Progenitor cell of endocrine pancreas (in vitro differentiated cells): ENCODE measurements around the gene MTHFS. TPM values are rescaled to one million over a fixed set of nuclear protein-coding genes. Genes with fewer than 3 reads are reported as not detected.
A peak's percentile ranks its signal among the peaks of the same experiment; 100 is the strongest.

Experiments
- DNase-seq: peaks from one replicate; pipeline ENCODE4 v3.0.0; 2021; ENCODE audit warnings: low spot score; ENCODE audit not compliant: unreplicated experiment
- H3K27ac Mint-ChIP-seq: 2 replicates; pipeline ENCODE4 v1.8.0; 2021; ENCODE audit warnings: mild to moderate bottlenecking, moderate library complexity, mixed read lengths
- H3K27me3 Mint-ChIP-seq: 2 replicates; pipeline ENCODE4 v1.8.0; 2021; ENCODE audit warnings: mixed read lengths
- H3K36me3 Mint-ChIP-seq: 2 replicates; pipeline ENCODE4 v1.8.0; 2022; ENCODE audit warnings: mixed read lengths; ENCODE audit not compliant: insufficient read depth
- H3K4me1 Mint-ChIP-seq: 2 replicates; pipeline ENCODE4 v1.8.0; 2021; ENCODE audit warnings: low read depth, mixed read lengths
- H3K4me3 Mint-ChIP-seq: 2 replicates; pipeline ENCODE4 v1.8.0; 2021; ENCODE audit warnings: low read depth, mild to moderate bottlenecking, moderate library complexity, mixed read lengths
- H3K9me3 Mint-ChIP-seq: 2 replicates; pipeline ENCODE4 v1.8.0; 2021; ENCODE audit warnings: low read depth, mixed read lengths
- CTCF ChIP-seq: fragments of 200-600 bp; sonication (generic); IDR thresholded peaks from one replicate; pipeline ENCODE4 v1.5.0; 2021; ENCODE audit warnings: antibody characterized with exemption, mild to moderate bottlenecking; ENCODE audit not compliant: unreplicated experiment
- total RNA-seq: library from RNA; stranded (reverse); gene quantifications from 2 replicates; pipeline ENCODE4 v1.2.1, GENCODE V29; 2021

MTHFS gene
- total RNA-seq, 1 donor from 2014 or later: 33.6 TPM

GRCh38 chr15:79849789-79850188, 47.0 kb downstream of the MTHFS start:
- Mint-ChIP-seq H3K36me3 (peaks cover 18% of the 10 kb centered on the region), H3K9me3 (no peaks in the 10 kb centered on the region), H3K27me3 (no peaks in the 10 kb centered on the region), H3K4me3 (no peak overlapping the region), H3K4me1 (peaks cover 15% of the 10 kb centered on the region), H3K27ac (no peak overlapping the region)
- no peak for DNase-seq
- peak; percentile 65 for TF ChIP-seq CTCF

GRCh38 chr15:79846539-79846938, 50.3 kb downstream of the MTHFS start:
- TF ChIP-seq CTCF: no peak
- peaks cover 10% of the 10 kb centered on the region for H3K4me1 Mint-ChIP-seq
- peaks cover 28% of the 10 kb centered on the region for H3K36me3 Mint-ChIP-seq
- H3K27ac Mint-ChIP-seq: no peak overlapping the region
- no peak overlapping the region for H3K4me3 Mint-ChIP-seq
- no peaks in the 10 kb centered on the region for H3K27me3 Mint-ChIP-seq
- no peaks in the 10 kb centered on the region for H3K9me3 Mint-ChIP-seq
- DNase-seq: no peak

GRCh38 chr15:79844221-79844620, 52.6 kb downstream of the MTHFS start:
- Mint-ChIP-seq H3K36me3 (peaks cover 29% of the 10 kb centered on the region), H3K27me3 (no peaks in the 10 kb centered on the region), H3K9me3 (no peaks in the 10 kb centered on the region), H3K27ac (no peak overlapping the region), H3K4me3 (no peak overlapping the region), H3K4me1 (peaks cover 1% of the 10 kb centered on the region)
- no peak for TF ChIP-seq CTCF
- DNase-seq: no peak

- Mint-ChIP-seq H3K4me1 (no peaks in the 10 kb centered on the region), H3K9me3 (no peaks in the 10 kb centered on the region), H3K27me3 (no peaks in the 10 kb centered on the region), H3K36me3 (peaks cover 22% of the 10 kb centered on the region), H3K27ac (no peak overlapping the region), H3K4me3 (no peak overlapping the region)
- DNase-seq: no peak
- no peak for TF ChIP-seq CTCF
Observed at GRCh38 chr15:79837846-79838245, 59.0 kb downstream of the MTHFS start.

GRCh38 chr15:79834495-79834894, 62.3 kb downstream of the MTHFS start:
- Mint-ChIP-seq H3K27ac (no peak overlapping the region), H3K27me3 (no peaks in the 10 kb centered on the region), H3K9me3 (no peaks in the 10 kb centered on the region), H3K4me1 (no peaks in the 10 kb centered on the region), H3K4me3 (no peak overlapping the region), H3K36me3 (peaks cover 27% of the 10 kb centered on the region)
- no peak for DNase-seq
- no peak for TF ChIP-seq CTCF
